Measurements from ENCODE around the gene WNT3A.

DNA sequence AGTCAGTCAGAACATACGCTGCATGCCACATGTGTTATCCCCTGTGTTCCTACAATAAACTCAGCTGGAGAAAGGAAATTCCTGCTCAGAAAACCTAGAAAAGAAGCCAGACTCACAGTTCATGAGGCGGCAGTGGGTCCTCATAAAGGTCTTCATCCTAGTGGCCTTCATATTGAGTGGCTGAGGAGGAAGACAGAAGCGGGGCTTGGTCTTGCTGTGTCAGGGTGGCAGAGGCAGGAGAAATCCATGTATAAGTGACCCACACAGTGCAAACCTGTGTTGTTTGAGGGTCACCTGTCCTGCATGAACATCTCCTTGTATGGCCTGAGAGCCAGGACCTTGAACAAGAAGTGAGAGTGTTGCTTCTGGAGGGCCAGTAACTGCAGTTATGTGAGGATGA is 4.0 kb upstream of the WNT3A start:
- TF ChIP-seq, protein P1, sequence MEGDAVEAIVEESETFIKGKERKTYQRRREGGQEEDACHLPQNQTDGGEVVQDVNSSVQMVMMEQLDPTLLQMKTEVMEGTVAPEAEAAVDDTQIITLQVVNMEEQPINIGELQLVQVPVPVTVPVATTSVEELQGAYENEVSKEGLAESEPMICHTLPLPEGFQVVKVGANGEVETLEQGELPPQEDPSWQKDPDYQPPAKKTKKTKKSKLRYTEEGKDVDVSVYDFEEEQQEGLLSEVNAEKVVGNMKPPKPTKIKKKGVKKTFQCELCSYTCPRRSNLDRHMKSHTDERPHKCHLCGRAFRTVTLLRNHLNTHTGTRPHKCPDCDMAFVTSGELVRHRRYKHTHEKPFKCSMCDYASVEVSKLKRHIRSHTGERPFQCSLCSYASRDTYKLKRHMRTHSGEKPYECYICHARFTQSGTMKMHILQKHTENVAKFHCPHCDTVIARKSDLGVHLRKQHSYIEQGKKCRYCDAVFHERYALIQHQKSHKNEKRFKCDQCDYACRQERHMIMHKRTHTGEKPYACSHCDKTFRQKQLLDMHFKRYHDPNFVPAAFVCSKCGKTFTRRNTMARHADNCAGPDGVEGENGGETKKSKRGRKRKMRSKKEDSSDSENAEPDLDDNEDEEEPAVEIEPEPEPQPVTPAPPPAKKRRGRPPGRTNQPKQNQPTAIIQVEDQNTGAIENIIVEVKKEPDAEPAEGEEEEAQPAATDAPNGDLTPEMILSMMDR (IDR thresholded peaks at IDR 0.05; ENCODE audit: low read length) = no peak
- no peak for TF ChIP-seq EZH2 (IDR thresholded peaks at IDR 0.05; ENCODE audit: borderline replicate concordance, low read length)

Measured in OCI-LY1 (cell line).